LNCAP (cell line): Measurements from ENCODE around the gene LINC00632.

Experiments
- CTCF ChIP-seq: fragments of 450-650 bp; IDR thresholded peaks from 2 replicates; pipeline ENCODE4 v1.5.1; 2017; ENCODE audit warnings: mild to moderate bottlenecking

The LINC00632 gene

GRCh38 chrX:140765043-140765784 lies 55.7 kb downstream of the LINC00632 start:
- no peak for TF ChIP-seq CTCF

- peak; percentile 66 for TF ChIP-seq CTCF
These were observed 56.6 kb downstream of the LINC00632 start for GRCh38 chrX:140766024-140766611.

- no peak for TF ChIP-seq CTCF
These were observed 58.1 kb downstream of the LINC00632 start for GRCh38 chrX:140767646-140768045.

- no peak for TF ChIP-seq CTCF
These were observed 65.7 kb downstream of the LINC00632 start for GRCh38 chrX:140775211-140775610.

- no peak for TF ChIP-seq CTCF
These were observed 66.8 kb downstream of the LINC00632 start for GRCh38 chrX:140776320-140776719.

- TF ChIP-seq CTCF, result no peak
These were observed 85.1 kb downstream of the LINC00632 start for GRCh38 chrX:140794642-140795041.

GRCh38 chrX:140799216-140799615 lies 89.7 kb downstream of the LINC00632 start:
- TF ChIP-seq CTCF, result no peak
